ENCODE measurements around the gene NLGN1. TPM values are rescaled to one million over a fixed set of nuclear protein-coding genes. Genes with fewer than 3 reads are reported as not detected.

The NLGN1 gene
- total RNA-seq, 1 donor from 2014 or later: 50.2 TPM

- H3K9me3 Mint-ChIP-seq (ENCODE audit: unreplicated experiment): no peaks in the 10 kb centered on the region
- DNase-seq: no peak
- H3K27ac Mint-ChIP-seq (ENCODE audit: unreplicated experiment): no peak overlapping the region
- H3K4me1 Mint-ChIP-seq (ENCODE audit: low read depth, unreplicated experiment): peaks cover 6% of the 10 kb centered on the region
- no peak for TF ChIP-seq CTCF (IDR thresholded peaks at IDR 0.05; ENCODE audit: partially characterized antibody, unreplicated experiment)
- H3K27me3 Mint-ChIP-seq (ENCODE audit: unreplicated experiment): no peaks in the 10 kb centered on the region
- H3K4me3 Mint-ChIP-seq (ENCODE audit: unreplicated experiment): no peak overlapping the region
- H3K36me3 Mint-ChIP-seq (ENCODE audit: unreplicated experiment): no peaks in the 10 kb centered on the region
These were observed 703.2 kb downstream of the NLGN1 start for GRCh38 chr3:174100744-174101143.

GRCh38 chr3:174101244-174101643, 703.7 kb downstream of the NLGN1 start:
- no peak for TF ChIP-seq CTCF (IDR thresholded peaks at IDR 0.05; ENCODE audit: partially characterized antibody, unreplicated experiment)
- H3K4me3 Mint-ChIP-seq (ENCODE audit: unreplicated experiment): no peak overlapping the region
- no peaks in the 10 kb centered on the region for H3K27me3 Mint-ChIP-seq (ENCODE audit: unreplicated experiment)
- H3K4me1 Mint-ChIP-seq (ENCODE audit: low read depth, unreplicated experiment): peaks cover 6% of the 10 kb centered on the region
- DNase-seq: no peak
- no peak overlapping the region for H3K27ac Mint-ChIP-seq (ENCODE audit: unreplicated experiment)
- no peaks in the 10 kb centered on the region for H3K36me3 Mint-ChIP-seq (ENCODE audit: unreplicated experiment)
- no peaks in the 10 kb centered on the region for H3K9me3 Mint-ChIP-seq (ENCODE audit: unreplicated experiment)

- Mint-ChIP-seq H3K9me3 (ENCODE audit: unreplicated experiment) (no peaks in the 10 kb centered on the region), H3K27me3 (ENCODE audit: unreplicated experiment) (no peaks in the 10 kb centered on the region), H3K4me1 (ENCODE audit: low read depth, unreplicated experiment) (peaks cover 6% of the 10 kb centered on the region), H3K27ac (ENCODE audit: unreplicated experiment) (no peak overlapping the region), H3K4me3 (ENCODE audit: unreplicated experiment) (no peak overlapping the region), H3K36me3 (ENCODE audit: unreplicated experiment) (no peaks in the 10 kb centered on the region)
- DNase-seq: no peak
- no peak for TF ChIP-seq CTCF (IDR thresholded peaks at IDR 0.05; ENCODE audit: partially characterized antibody, unreplicated experiment)
These were observed 704.7 kb downstream of the NLGN1 start for GRCh38 chr3:174102274-174102673.

GRCh38 chr3:174102866-174103265, 705.3 kb downstream of the NLGN1 start:
- H3K4me1 Mint-ChIP-seq (ENCODE audit: low read depth, unreplicated experiment): peaks cover 6% of the 10 kb centered on the region
- H3K36me3 Mint-ChIP-seq (ENCODE audit: unreplicated experiment): no peaks in the 10 kb centered on the region
- peak overlapping the region; percentile 1 for H3K27ac Mint-ChIP-seq (ENCODE audit: unreplicated experiment)
- no peak for TF ChIP-seq CTCF (IDR thresholded peaks at IDR 0.05; ENCODE audit: partially characterized antibody, unreplicated experiment)
- H3K4me3 Mint-ChIP-seq (ENCODE audit: unreplicated experiment): no peak overlapping the region
- no peaks in the 10 kb centered on the region for H3K9me3 Mint-ChIP-seq (ENCODE audit: unreplicated experiment)
- H3K27me3 Mint-ChIP-seq (ENCODE audit: unreplicated experiment): no peaks in the 10 kb centered on the region
- DNase-seq: no peak

GRCh38 chr3:174110761-174111160, 713.2 kb downstream of the NLGN1 start:
- Mint-ChIP-seq H3K27me3 (ENCODE audit: unreplicated experiment) (no peaks in the 10 kb centered on the region), H3K9me3 (ENCODE audit: unreplicated experiment) (no peaks in the 10 kb centered on the region), H3K36me3 (ENCODE audit: unreplicated experiment) (no peaks in the 10 kb centered on the region), H3K4me3 (ENCODE audit: unreplicated experiment) (no peak overlapping the region), H3K4me1 (ENCODE audit: low read depth, unreplicated experiment) (no peaks in the 10 kb centered on the region), H3K27ac (ENCODE audit: unreplicated experiment) (no peak overlapping the region)
- TF ChIP-seq CTCF (IDR thresholded peaks at IDR 0.05; ENCODE audit: partially characterized antibody, unreplicated experiment): no peak
- no peak for DNase-seq
